ENCODE data around the gene PTPRD. TPM values are rescaled to one million over a fixed set of nuclear protein-coding genes. Genes with fewer than 3 reads are reported as not detected.

The PTPRD gene
- total RNA-seq, 1 experiment from 2014 or later: 32.5 TPM

- Histone ChIP-seq H3K9me3 (ENCODE audit: control insufficient read depth, low read depth, low read length) (no peaks in the 10 kb centered on the region), H3K23me2 (ENCODE audit: insufficient read length, low read depth, low read length, poor library complexity, severe bottlenecking) (no peaks in the 10 kb centered on the region), H2AFZ (ENCODE audit: low read length) (no peak overlapping the region), H2BK15ac (ENCODE audit: low read depth, low read length) (no peak overlapping the region), H3K27ac (ENCODE audit: insufficient read length, low read depth, low read length) (peak overlapping the region; percentile 43), H3K56ac (ENCODE audit: insufficient read length, low read depth, low read length) (no peak overlapping the region), H3K27me3 (ENCODE audit: insufficient read depth, low read length) (no peaks in the 10 kb centered on the region), H2BK120ac (ENCODE audit: low read depth, low read length, poor library complexity, severe bottlenecking) (no peak overlapping the region), H4K8ac (replicated peaks; ENCODE audit: insufficient read length, low read depth, low read length) (no peak overlapping the region), H2AK5ac (ENCODE audit: insufficient read length, low read length) (no peak overlapping the region), H3T11ph (ENCODE audit: low read length) (no peak overlapping the region), H3K14ac (ENCODE audit: insufficient read depth, low read length) (no peak overlapping the region), H3K79me2 (ENCODE audit: insufficient read depth, low read length) (no peaks in the 10 kb centered on the region), H4K20me1 (ENCODE audit: control insufficient read depth, insufficient read depth, insufficient read length) (no peaks in the 10 kb centered on the region), H3K9ac (ENCODE audit: extremely low read depth, insufficient read length, low read length) (no peak overlapping the region), H2BK5ac (ENCODE audit: insufficient read length, low read length) (no peak overlapping the region), H3K23ac (ENCODE audit: insufficient read length, low read depth, low read length) (no peak overlapping the region), H3K18ac (ENCODE audit: insufficient read length, low read depth, low read length) (no peak overlapping the region), H3K79me1 (ENCODE audit: insufficient read depth, low read depth, low read length, poor library complexity, severe bottlenecking) (no peaks in the 10 kb centered on the region), H3K4ac (ENCODE audit: low read depth, low read length) (no peak overlapping the region), H3K4me1 (ENCODE audit: insufficient read depth, low read length) (0 out of 2 replicates have a peak, but pooled peaks cover 2% of the 10 kb centered on the region), H2BK12ac (ENCODE audit: insufficient read length, low read depth, low read length) (no peak overlapping the region), H4K91ac (ENCODE audit: insufficient read length, low read depth, low read length) (no peak overlapping the region), H4K5ac (ENCODE audit: insufficient read length, low read depth, low read length) (no peak overlapping the region), H2BK20ac (ENCODE audit: low read depth, low read length, poor library complexity, severe bottlenecking) (no peak overlapping the region), H3K4me2 (ENCODE audit: insufficient read depth, insufficient read length, low read length) (no peak overlapping the region)
- no peak overlapping the region for H3K27ac Mint-ChIP-seq
- no peak for TF ChIP-seq CTCF (conservative IDR thresholded peaks at IDR 0.05)
- H3K4me1 Mint-ChIP-seq: peaks cover 14 to 17% of the 10 kb centered on the region in 2 experiments
- no peaks in the 10 kb centered on the region for H3K9me3 Mint-ChIP-seq
- H3K36me3 Mint-ChIP-seq (ENCODE audit: insufficient read depth in 1 of 3, low read depth in 3 of 3): no peaks in the 10 kb centered on the region
- no peaks in the 10 kb centered on the region; the same call in 1 of the 2 replicates for H3K27me3 Mint-ChIP-seq (ENCODE audit: low read depth)
- DNase-seq: no peak
- H3K4me3 Mint-ChIP-seq: no peak overlapping the region
Observed at GRCh38 chr9:10080012-10080411, 532.8 kb downstream of the PTPRD start.

Data from H9 (cell line).